ENCODE results near the gene PSMB3. TPM values are rescaled to one million over a fixed set of nuclear protein-coding genes. Genes with fewer than 3 reads are reported as not detected.

The PSMB3 gene
- total RNA-seq, 8 experiments from 2014 or later = 175 to 405 (median 249) TPM

DNA sequence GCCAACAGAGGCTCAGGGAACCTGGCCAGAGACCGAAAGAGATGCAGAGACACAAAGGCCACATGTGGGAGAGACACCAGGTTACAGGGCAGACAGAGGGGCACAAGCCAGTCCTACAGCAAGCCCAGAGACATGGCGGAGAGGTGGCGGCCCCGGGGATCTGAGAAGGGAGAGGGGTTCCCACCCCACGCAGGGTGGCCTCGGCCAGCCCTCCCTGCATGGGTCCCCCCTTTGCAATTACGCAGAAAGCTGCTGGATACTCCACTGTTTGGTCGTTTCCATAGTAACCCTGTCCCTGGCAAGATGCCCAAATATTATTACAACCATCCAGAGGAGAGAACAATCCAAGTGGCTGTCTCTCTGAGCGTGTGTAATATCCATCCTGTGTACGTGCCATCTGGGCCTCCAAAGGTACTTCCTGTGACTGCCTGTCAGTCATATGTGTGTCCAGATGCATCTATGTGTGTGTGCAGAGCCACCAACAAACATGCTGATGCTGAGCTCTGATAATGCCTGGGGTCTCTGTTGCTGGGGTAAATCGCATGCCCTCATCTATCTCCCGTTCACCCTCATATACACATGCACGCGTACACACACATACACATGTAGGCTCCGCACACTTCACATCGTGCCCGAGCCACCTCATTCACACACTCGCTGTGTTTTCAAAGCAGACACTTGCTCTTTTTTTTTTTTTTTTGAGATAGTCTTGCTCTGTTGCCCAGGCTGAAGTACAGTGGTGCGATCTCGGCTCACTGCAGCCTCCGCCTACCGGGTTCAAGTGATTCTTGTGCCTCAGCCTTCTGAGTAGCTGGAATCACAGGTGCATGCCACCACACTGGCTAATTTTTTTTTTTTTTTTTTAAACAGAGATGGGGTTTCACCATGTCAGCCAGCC, 9.9 kb upstream of the PSMB3 start:
- 0 to 100% (median 63%) methylated on average over 1 to 13 of the region's 22 CpGs; no CpG with 5 or more reads in 3 of the 10 experiments for WGBS, 10 experiments
- Histone ChIP-seq H3K4me3 (no peak overlapping the region), H3K4me1 (replicated peaks in 1 of 2) (peaks cover 32 to 46% of the 10 kb centered on the region in 2 donors), H3K27ac (peak overlapping the region; percentile 48 to 62)
- ATAC-seq (replicated peaks in 6 of 8) = peak; percentile 42 to 72 (median 50)
- in situ Hi-C loops (cut with MboI; ENCODE audit: low pct_unique_long_range_greater_than_20kb in 2 of 9, low sequenced_read_pairs in 9 of 9, unreplicated experiment in 9 of 9) = no loop called here

DNA sequence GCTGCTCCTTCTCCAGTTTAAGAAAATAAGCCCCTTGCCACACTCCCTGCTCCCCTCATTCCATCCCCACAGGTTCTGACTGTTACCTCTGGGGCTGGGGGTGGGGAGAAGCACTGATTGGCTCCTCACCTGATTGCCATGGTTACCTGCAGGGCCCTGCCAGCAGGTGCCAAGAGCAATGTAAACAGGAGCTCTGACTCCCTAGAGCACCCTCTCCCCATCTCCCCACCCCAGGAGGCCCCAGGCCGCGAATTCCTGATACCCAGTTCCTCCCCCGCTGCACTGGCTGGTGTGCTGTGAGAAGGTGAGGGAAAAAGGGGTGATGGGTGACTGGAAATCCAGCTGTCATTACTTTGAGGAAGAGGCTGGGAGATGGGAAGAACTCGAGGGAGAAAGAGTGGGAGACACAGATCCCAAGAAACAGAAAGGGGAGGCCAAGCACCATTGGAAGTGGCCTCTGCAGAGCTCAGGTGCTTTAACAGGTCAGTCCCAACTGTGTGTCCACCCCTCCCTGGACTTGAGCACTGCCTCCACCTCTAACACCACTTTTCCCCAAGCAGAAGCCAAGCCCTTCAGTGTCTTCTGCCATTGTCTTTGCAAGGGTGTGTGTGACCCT, 8.9 kb upstream of the PSMB3 start:
- peaks cover 32 to 46% of the 10 kb centered on the region in 2 donors for H3K4me1 ChIP-seq (replicated peaks in 1 of 2)
- in situ Hi-C loops (cut with MboI; ENCODE audit: low pct_unique_long_range_greater_than_20kb in 2 of 9, low sequenced_read_pairs in 9 of 9, unreplicated experiment in 9 of 9) = no loop called here
- no peak overlapping the region for H3K27ac ChIP-seq
- ATAC-seq (replicated peaks in 6 of 8) = no peak
- H3K4me3 ChIP-seq = no peak overlapping the region
- WGBS, 10 experiments = no CpG with 5 or more reads among the region's 4 CpGs

DNA sequence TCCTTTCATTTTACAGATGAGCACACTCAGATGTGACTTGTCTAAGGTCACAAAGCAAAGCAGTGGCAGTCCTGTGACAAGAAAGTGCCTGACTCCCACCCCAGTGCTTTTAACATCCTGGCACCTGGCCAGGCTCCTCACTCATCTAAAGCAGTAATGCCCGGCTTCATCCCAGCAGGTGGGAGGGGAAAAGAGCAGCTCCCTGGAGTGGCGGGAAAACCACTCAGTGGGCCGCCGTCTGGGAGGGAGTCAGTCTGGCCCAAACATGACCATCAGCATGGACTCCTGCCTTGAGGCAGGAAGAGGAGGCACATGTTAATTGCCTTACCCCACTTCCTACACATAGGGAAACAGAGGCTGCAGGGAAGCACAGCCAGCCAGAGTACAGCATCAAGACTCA, 7.0 kb upstream of the PSMB3 start:
- WGBS, 10 experiments = 50 to 73% (median 67%) methylated on average over 1 to 4 of the region's 4 CpGs; no CpG with 5 or more reads in 7 of the 10 experiments
- H3K4me3 ChIP-seq = peak overlapping the region in 4 of 5 donors; percentile 75 to 98 (median 82)
- H3K27ac ChIP-seq = peak overlapping the region in 1 of 2 donors; percentile 33
- H3K4me1 ChIP-seq (replicated peaks in 1 of 2) = peaks cover 32 to 46% of the 10 kb centered on the region in 2 donors
- ATAC-seq (replicated peaks in 6 of 8) = no peak
- in situ Hi-C loops (cut with MboI; ENCODE audit: low pct_unique_long_range_greater_than_20kb in 2 of 9, low sequenced_read_pairs in 9 of 9, unreplicated experiment in 9 of 9) = no loop called here

DNA sequence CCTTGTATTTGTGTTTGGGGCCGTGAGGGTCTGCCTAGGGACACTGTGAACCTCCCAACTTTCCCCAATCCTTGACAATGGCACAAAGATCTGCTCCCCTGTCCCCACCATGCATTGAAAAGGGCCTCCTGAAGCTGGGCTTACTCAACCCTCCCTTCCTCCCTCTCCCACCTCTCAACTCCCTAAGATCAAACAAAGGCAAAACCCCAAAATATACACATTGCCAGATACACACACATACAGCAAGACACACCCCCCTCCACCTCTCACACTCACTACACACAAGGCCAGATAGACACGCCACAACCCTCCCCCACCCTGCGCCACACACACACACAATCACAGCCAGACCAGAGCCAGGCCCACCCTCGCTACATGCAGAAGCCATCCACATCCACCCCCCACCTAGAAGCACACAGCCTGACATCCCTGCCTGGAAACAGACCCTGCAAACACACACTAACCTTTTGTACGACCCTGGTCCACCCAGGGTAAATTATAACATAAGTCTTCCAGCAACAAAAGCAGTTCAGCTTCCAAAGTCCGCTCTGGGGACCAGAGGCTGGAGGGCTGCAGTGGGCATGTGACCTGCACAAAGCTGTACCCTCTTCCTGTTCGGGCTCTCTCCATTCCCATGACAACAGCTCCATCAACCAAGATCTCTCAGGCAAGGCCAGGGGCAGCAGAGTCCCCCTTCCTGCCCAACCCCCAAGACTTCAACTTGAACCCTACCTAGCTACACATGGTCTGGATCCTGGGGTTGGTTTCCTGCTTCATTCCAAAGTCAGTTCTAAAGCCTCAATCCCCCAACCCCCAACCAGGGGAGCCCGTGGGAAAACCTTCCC, 6.3 kb upstream of the PSMB3 start:
- ATAC-seq (replicated peaks in 6 of 8) = peak in 4 of 8 experiments; percentile 6 to 19 (median 10)
- peak overlapping the region; percentile 75 to 98 (median 85) for H3K4me3 ChIP-seq
- H3K27ac ChIP-seq = peak overlapping the region; percentile 93 to 95
- in situ Hi-C loops (cut with MboI; ENCODE audit: low pct_unique_long_range_greater_than_20kb in 2 of 9, low sequenced_read_pairs in 9 of 9, unreplicated experiment in 9 of 9) = no loop called here
- WGBS, 10 experiments = 0 to 40% (median 13%) methylated on average over 1 to 3 of the region's 8 CpGs; no CpG with 5 or more reads in 4 of the 10 experiments
- H3K4me1 ChIP-seq (replicated peaks in 1 of 2) = peaks cover 32 to 39% of the 10 kb centered on the region in 2 donors

DNA sequence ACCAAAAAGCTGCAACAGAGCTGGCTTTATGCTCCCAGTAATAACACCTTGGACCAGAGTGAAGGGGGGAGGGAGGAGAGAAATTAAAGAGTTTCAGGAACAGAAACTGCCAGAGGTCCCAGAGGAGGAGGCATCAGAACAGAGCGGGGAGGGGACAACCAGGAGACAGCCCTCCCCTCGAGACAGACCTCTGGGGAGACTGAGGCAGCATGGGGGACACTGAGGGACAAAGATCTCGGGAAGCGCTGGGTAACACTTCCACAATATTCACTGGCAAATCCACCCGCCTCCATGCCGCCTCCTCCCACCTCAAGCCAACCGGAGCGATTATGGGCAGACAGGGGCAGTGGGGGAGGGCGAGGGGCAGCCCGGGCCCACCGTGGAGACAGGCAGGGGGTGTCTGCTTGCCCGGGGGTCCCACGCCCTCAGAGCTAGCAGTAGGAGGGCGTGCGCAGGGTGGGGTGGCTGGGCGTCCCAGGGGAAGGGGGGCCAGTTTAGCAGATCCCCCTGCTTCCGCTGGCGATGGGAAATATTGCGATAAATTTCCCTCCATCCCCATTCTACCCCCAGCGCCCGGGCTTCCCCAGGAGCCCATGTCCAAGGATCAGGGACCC, 5.6 kb upstream of the PSMB3 start:
- in situ Hi-C loops (cut with MboI; ENCODE audit: low pct_unique_long_range_greater_than_20kb in 2 of 9, low sequenced_read_pairs in 9 of 9, unreplicated experiment in 9 of 9) = no loop called here
- Histone ChIP-seq H3K4me1 (replicated peaks in 1 of 2) (peaks cover 30 to 32% of the 10 kb centered on the region in 2 donors), H3K4me3 (peak overlapping the region; percentile 75 to 98 (median 85)), H3K27ac (peak overlapping the region; percentile 93 to 95)
- WGBS, 10 experiments = 0 to 20% (median 5%) methylated on average over 1 to 2 of the region's 21 CpGs; no CpG with 5 or more reads in 6 of the 10 experiments
- no peak for ATAC-seq (replicated peaks in 6 of 8)

DNA sequence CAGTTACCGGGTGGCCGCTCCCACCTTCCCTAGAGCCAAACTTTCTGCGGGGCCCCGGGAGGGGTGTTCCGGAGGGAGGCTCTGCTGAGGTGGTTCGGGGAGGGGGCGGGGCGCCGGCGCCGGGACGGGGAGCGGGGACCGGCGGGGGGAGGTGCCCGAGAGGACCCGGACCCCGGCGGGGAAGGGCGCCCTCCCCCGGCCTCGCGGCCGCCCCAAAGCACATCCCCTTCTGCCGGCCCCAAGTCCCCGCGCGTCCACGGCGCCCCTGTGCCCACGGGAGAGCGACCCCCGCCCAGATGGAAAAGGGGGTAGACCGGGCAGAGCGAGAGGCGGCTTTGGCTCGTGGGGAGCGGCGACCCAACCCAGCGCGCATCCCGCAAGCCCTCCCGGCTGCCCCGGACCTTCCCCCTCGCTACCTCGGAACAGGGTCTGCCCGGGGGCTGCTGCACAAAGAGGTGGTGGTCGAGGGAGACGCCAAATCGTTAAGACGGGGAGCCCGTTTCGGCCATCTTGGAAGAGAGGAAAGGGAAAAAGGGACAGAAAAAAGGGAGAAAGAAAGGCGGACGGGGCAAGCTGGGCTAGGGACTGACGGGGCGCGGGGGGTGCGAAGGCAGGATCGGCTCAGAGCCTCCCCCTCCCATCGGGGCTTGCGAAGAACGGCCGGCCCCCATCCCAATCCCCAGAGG, 4.9 kb upstream of the PSMB3 start:
- no CpG with 5 or more reads among the region's 64 CpGs for WGBS, 10 experiments
- in situ Hi-C loops (cut with MboI; ENCODE audit: low pct_unique_long_range_greater_than_20kb in 2 of 9, low sequenced_read_pairs in 9 of 9, unreplicated experiment in 9 of 9) = no loop called here
- peak overlapping the region; percentile 75 to 98 (median 85) for H3K4me3 ChIP-seq
- peak overlapping the region; percentile 93 to 95 for H3K27ac ChIP-seq
- ATAC-seq (replicated peaks in 6 of 8) = peak in 4 of 8 experiments; percentile 1 to 22 (median 11)
- H3K4me1 ChIP-seq (replicated peaks in 1 of 2) = peaks cover 23 to 25% of the 10 kb centered on the region in 2 donors

DNA sequence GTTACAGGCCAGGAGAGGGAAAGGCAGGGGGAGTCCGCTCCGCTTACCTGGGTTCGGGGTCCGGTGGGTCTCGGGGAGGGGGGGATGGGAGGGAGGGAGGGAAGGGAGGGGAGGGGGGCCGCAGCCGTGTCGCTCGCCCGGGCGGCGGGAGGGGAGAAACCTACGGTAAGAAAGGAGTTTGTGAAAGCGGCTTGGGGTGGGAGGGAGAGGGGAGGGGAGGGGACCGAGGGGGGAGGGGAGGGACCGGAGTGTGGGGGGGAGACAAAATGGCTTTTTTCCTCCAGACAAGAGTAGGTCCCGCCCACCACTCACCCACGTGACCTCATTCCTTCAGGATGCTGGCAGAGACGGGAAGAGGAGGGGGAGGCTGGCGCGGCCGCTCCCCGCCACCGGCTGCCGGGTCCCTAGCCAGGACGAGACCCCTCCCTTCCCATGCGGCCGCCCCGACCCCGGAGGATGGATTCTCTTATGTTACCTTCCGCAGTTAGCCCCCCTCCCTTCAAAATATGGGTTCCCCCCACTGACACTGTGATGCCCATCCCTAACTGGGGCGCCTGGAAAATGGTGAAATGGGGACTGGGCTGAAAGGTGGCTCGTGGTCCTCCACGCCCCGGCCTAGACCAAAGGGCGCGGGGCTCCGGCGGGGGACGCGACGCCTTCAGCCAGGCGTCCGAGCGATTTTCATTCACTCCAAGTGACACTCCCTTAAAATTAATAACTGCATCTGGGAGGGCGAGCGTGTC, 4.2 kb upstream of the PSMB3 start, which contains the start of gene PCGF2:
Gene PCGF2 (minus strand): TSS at position 188 of the 743 bp plus-strand sequence. CDS start 7,934 bp downstream, outside the sequence.
- WGBS, 10 experiments = no CpG with 5 or more reads among the region's 47 CpGs
- Histone ChIP-seq H3K4me3 (peak within 1 kb of the TSS; percentile 75 to 98 (median 85)), H3K4me1 (replicated peaks in 1 of 2) (peaks cover 17 to 21% of the 10 kb centered on the region in 2 donors), H3K27ac (peak within 1 kb of the TSS; percentile 93 to 95)
- in situ Hi-C loops (cut with MboI; ENCODE audit: low pct_unique_long_range_greater_than_20kb in 2 of 9, low sequenced_read_pairs in 9 of 9, unreplicated experiment in 9 of 9) = no loop called here
- ATAC-seq (replicated peaks in 6 of 8) = peak in 7 of 8 experiments; percentile 0 to 31 (median 12)

DNA sequence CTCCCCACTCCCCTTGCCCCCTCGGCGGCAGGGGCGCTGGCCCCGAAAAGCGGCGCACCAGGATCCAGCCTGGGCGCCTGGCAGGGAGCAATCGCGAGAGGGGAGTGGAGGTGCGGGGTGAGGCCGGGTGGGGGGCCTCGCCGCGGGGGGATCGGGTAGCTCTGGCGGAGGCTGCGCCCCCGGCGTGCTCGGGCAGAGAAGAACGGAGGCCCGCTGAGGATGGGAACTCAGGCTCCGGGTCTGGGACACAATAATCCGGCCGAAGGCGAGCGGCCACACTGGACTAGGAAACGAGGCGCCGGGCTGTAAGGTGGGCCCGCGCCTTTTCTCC, 3.7 kb upstream of the PSMB3 start:
- Histone ChIP-seq H3K4me1 (replicated peaks in 1 of 2) (peaks cover 19 to 20% of the 10 kb centered on the region in 2 donors), H3K27ac (peak overlapping the region; percentile 87 to 93), H3K4me3 (peak overlapping the region; percentile 75 to 98 (median 85))
- ATAC-seq (replicated peaks in 6 of 8) = no peak
- in situ Hi-C loops (cut with MboI; ENCODE audit: low pct_unique_long_range_greater_than_20kb in 2 of 9, low sequenced_read_pairs in 9 of 9, unreplicated experiment in 9 of 9) = no loop called here
- WGBS, 10 experiments = no CpG with 5 or more reads among the region's 32 CpGs

DNA sequence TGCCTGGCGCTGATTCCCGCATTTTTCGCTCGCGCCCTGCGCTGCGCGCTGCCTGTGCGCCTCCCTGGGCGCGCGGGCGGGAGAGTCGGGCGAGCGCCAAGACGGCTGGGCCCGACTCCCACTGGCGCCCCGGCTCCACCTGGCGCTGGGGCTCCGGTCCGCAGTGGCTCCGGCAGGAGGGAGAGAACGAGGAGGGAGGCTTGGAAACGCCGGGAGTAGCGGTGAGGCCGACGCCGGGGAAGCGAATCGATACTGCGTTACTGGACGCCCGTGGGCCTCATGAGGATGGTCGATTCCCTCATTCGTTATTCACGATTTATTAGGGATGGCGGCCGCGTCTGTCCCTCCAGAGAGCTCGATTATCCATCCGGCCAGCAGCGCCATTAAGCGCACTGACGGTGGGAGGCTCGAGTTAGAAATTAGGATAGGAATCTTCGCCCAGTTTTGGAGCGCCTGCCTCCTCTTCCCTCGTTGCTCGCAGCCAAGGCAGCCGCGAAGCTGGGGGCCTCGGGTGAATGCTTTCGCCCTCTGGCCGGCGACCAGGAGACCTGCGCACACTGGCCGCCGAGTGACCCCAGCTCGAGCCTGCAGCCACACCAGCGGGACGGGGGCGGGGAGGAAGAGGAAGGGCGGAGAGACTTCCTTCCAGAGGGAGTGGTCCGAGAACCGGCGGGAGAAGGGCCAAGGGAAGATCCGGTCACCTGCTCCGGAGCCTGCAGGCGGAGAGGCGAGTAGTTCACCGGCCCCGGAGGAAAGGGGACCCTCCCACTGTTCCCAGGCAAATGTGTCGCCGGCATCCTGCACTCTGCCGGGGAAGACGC, 3.1 kb upstream of the PSMB3 start:
- in situ Hi-C loops (cut with MboI; ENCODE audit: low pct_unique_long_range_greater_than_20kb in 2 of 9, low sequenced_read_pairs in 9 of 9, unreplicated experiment in 9 of 9) = no loop called here
- peak; percentile 1 to 12 (median 3) for ATAC-seq (replicated peaks in 6 of 8)
- WGBS, 10 experiments = 0 to 2% (median 0%) methylated on average over 1 to 38 of the region's 79 CpGs; no CpG with 5 or more reads in 4 of the 10 experiments
- H3K27ac ChIP-seq = peak overlapping the region; percentile 87 to 93
- H3K4me1 ChIP-seq (replicated peaks in 1 of 2) = peaks cover 16 to 17% of the 10 kb centered on the region in 2 donors
- H3K4me3 ChIP-seq = peak overlapping the region; percentile 75 to 98 (median 85)

DNA sequence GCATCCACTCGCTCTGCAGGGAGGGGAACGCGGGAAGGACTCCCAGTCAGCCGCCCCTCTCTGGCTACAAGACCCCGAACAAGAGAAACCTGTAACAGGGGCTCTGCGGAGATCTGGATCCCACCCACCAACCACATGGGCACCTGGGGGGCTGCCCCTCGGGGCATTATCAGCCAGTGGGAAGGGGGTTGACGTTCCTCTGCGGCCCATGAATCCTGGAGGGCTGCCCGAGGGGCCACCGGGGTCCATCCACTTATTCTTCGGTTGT, 2.6 kb upstream of the PSMB3 start:
- Histone ChIP-seq H3K4me1 (replicated peaks in 1 of 2) (peaks cover 16 to 17% of the 10 kb centered on the region in 2 donors), H3K27ac (peak overlapping the region; percentile 87 to 93), H3K4me3 (peak overlapping the region; percentile 75 to 98 (median 85))
- in situ Hi-C loops (cut with MboI; ENCODE audit: low pct_unique_long_range_greater_than_20kb in 2 of 9, low sequenced_read_pairs in 9 of 9, unreplicated experiment in 9 of 9) = no loop called here
- ATAC-seq (replicated peaks in 6 of 8) = no peak
- WGBS, 10 experiments = 0 to 5% methylated on average over 1 to 4 of the region's 12 CpGs; no CpG with 5 or more reads in 8 of the 10 experiments
